GM12892 (cell line): ENCODE data around the gene TAPBP.

Experiments used
- POLR2A ChIP-seq: IDR thresholded peaks from 2 replicates; pipeline ENCODE4 v1.6.1; 2011; ENCODE audit warnings: low read depth, low read length, control low read depth
- POLR2AphosphoS5 ChIP-seq: IDR thresholded peaks from 2 replicates; pipeline ENCODE4 v1.6.1; 2011; ENCODE audit warnings: low read depth, low read length, control low read depth
- TAF1 ChIP-seq: IDR thresholded peaks from 2 replicates; pipeline ENCODE4 v1.6.1; 2011; ENCODE audit warnings: low read depth, mild to moderate bottlenecking, control low read depth, low read length, borderline replicate concordance

DNA sequence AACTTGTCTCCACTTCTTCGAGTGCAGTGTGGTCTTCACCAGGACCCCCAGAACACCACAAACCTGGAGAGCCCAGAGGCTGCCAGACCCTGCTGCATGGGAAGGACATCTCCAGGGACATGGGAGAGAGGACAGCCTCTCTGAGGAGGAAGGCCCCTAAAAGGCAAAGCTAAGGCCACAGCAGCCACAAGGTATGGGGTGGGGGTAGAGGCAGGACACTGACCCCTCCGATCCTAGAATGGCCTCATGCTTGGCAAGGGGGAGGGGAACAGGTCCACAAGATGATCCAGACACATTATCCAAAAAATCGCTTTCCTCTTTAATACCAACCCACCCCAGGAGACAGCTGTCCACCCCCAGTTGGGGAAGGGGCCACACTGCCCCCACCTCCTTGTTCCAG is 35.1 kb downstream of the TAPBP start:
- TF ChIP-seq TAF1: no peak
- no peak for TF ChIP-seq POLR2A
- no peak for TF ChIP-seq POLR2AphosphoS5
